Stimulated activated CD8-positive, alpha-beta memory T cell treated with anti-CD3 and anti-CD28 coated beads, Interleukin-12 subunit alpha, Interleukin-12 subunit beta, amount 100 ng/mL, for 1 hour (primary cell): ENCODE results near the gene KRTAP1-4.
"Not testable (repeated sequence)": the region's sequence is repeated elsewhere in the genome, so short reads cannot be mapped to it uniquely, and the experiment has no call there.

Source experiments
- DNase-seq: peaks from one replicate; pipeline ENCODE4 v3.0.0-alpha.2; 2020; ENCODE audit warnings: low read depth

The KRTAP1-4 gene

DNA sequence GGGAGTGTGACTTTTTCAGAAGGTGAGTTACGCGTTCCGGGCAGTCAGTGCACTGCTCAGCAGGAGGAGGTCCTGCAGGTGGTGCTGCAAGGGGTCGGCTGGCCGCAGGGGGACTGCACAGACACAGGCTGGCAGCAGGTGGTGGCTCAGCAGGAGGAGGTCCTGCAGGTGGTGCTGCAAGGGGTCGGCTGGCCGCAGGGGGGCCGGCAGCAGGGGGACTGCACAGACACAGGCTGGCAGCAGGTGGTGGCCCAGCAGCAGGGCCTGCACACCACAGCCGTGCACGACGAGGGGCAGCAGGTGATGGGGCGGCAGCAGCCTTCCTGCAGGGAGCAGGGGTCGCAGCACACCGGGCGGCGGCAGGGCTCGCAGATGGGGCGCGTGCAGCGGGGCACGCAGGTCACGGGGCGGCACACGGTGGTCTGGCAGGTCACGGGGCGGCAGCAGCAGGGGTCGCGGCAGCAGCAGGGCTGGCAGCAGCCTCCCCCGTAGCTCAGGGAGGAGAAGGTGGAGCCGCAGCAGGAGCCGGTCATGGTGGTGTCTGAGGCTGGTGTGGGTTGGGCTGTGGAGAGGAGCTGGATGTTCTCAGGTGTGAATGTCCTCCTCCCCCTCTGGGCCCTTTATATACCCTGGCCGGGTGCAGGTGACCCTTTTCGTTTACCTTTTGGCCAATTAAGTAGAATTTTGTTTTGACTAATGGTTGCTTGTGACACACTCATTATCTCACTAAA is 16.9 kb upstream of the KRTAP1-4 start, which contains the start of gene KRTAP2-1:
Gene KRTAP2-1 (minus strand): TSS at position 582 of the 731 bp plus-strand sequence. CDS start 49 bp downstream, at position 533.
- not testable (repeated sequence) for DNase-seq

DNA sequence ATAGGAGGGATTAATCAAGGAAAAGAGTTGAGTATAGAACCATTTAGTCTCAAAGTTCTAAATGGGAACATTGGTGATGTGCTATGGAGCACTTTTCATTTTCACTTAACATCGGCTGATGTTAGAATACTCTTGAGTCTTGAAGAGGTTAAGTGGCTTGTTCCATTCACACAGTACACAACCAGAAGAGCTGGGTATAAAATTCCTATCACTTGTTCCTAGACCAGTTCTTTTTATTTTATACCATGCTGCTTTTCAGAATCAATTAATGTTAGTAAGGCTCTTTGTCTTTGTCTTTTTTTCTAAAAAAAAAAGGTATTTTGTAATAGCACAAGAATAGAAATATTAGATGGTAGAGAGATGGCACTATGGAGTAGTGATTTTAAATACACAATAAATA is 13.0 kb upstream of the KRTAP1-4 start:
- no peak for DNase-seq

DNA sequence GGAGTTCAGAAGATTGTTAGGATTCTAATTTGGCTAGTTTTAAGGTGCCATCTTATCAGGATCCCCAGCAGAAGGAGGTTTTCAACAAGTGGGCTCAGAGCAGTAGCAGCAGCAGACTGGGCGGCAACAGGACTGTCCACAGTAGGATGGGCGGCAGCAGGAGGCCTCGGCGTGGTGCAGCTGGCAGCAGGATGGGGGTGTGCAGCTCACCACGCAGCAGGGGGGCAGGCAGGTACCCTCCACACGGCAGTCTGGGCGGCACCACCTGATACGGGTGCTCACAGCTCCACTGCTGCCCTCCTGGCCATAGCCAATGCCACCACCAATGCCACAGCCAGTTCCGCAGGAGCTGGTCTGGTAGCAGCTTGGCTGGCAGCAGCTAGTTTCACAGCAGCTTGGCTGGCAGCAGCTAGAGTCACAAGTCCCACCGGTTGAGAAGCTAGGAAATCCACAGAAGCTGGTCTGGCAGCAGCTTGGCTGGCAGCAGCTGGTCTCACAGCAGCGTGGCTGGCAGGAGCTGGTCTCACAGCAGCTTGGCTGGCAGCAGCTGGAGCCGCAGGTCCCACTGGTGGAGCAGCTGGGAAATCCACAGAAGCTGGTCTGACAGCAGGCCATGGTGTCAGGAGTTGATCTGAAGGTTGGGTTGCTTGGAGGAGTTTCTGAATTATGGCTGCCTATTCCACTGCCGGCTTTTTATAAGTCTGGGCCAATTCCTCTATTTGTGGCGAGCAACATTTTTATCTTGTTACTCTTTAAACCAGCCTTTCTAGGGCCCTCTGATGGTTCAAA is 11.0 kb upstream of the KRTAP1-4 start, which contains the start of gene KRTAP1-1:
Gene KRTAP1-1 (minus strand): TSS at position 668 of the 789 bp plus-strand sequence. CDS start 53 bp downstream, at position 615.
- DNase-seq: not testable (repeated sequence)

DNA sequence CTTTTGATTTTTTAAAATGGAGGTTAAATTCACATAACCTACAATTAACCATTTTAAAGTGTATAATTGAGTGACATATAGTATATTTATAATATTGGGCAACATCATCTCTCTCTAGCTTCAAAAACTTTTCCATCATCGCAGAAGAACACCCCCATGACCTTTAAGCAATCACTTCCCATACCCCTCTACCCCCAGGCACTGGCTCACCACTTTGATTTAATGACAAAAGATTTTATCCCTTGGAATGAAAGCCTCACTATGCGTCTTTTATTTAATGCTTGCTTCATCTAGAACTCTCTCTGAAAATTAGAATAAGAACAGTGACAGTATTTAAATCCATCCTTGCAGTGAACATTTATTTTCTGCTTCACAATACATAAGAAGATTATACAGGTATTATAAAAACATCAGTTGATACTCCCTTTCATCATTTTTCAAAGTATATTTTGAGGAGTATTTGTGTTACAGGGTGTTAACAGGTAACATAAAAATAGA is 7.9 kb upstream of the KRTAP1-4 start:
- no peak for DNase-seq

DNA sequence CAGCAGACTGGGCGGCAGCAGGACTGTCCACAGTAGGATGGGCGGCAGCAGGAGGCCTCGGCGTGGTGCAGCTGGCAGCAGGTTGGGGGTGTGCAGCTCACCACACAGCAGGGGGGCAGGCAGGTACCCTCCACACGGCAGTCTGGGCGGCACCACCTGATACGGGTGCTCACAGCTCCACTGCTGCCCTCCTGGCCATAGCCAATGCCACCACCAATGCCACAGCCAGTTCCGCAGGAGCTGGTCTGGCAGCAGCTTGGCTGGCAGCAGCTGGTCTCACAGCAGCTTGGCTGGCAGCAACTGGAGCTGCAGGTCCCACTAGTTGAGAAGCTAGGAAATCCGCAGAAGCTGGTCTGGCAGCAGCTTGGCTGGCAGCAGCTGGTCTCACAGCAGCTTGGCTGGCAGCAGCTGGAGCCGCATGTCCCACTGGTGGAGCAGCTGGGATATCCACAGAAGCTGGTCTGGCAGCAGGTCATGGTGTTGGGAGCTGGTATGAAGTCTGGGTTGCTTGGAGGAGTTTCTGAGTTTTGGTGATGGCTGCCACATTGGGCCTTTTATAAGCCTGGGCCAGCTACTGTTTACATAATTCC is 4.4 kb upstream of the KRTAP1-4 start, which contains the start of gene KRTAP1-3:
Gene KRTAP1-3 (minus strand): TSS at position 529 of the 590 bp plus-strand sequence. CDS start 53 bp downstream, at position 476.
- not testable (repeated sequence) for DNase-seq

DNA sequence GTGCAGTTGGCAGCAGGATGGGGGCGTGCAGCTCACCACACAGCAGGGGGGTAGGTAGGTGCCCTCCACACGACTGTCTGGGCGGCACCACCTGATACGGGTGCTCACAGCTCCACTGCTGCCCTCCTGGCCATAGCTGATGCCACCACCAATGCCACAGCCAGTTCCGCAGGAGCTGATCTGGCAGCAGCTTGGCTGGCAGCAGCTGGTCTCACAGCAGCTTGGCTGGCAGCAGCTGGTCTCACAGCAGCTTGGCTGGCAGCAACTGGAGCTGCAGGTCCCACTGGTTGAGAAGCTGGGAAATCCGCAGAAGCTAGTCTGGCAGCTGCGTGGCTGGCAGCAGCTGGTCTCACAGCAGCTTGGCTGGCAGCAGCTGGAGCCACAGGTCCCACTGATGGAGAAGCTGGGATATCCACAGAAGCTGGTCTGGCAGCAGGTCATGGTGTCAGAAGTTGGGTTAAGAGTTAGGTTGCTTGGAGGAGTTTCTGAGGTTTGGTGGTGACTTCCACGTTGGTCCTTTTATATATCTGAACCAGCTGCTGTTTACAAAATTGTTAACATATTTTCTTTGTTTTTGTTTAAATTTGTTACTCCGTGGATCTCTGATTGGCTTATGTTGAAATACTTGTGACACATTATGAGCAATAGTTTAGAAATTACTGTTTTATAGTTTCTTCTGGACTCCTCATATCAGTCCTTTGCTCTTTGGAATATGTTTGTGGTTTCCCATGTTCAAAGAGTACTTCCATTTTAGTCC is 3.1 kb downstream of the KRTAP1-4 start, which contains the start of gene KRTAP1-5:
Gene KRTAP1-5 (minus strand): TSS at position 494 of the 757 bp plus-strand sequence. CDS start 53 bp downstream, at position 441.
- DNase-seq: no peak

DNA sequence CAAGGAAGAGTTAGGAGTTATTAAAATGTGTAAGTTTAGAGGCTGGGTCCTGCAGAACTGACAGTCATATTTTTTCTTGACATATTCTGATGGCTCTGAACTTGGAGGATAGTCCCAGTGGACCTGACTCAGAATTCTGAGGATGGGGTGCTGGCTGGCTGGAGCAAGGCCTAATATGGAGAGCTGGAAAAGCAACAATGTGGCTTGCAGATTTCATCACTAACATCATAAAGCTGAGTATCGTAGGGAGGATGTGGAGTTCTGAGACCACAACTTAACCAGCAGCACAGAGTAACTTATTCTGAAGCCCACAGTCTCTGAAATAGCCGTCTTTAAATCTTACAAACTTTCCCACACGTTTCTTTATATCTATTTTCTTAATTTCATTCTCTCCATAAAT is 5.3 kb downstream of the KRTAP1-4 start:
- DNase-seq: no peak

DNA sequence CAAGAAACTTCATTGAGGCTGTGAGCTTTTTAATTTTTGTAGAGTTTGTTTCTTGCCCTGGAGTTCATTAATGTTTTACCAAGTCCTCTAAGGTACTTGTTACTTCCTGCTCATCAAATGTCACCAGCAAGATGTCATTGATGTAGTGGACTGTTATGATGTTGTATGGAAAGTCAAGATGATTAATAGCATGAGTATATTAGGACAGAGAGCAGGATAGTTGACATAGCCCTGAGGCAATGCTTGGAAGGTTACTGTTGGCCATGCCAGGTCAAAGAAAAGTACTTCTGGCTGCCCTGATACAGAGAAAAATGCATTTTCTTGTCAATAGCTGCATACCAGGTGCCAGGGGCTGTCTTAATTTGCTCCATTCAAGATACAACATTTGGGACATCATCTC is 9.7 kb downstream of the KRTAP1-4 start:
- no peak for DNase-seq

DNA sequence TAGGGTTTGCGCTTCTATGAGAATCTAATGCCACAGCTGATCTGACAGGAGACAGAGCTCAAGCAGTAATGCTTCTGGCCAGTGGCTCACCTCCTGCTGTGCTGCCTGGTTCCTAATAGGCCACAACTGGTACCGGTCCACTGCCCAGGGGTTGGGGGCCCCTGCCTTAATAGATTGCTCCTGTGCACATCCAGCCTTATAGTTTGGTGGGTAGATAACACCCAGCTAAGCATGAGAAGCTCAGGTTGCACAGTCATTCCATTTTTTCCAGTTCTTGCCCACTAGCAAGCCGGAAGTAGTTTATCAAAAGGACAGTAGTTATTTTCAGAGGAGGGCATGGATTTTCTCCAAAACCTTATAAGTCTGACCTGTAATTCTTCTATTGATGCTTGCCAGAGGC is 10.6 kb downstream of the KRTAP1-4 start:
- DNase-seq: no peak

DNA sequence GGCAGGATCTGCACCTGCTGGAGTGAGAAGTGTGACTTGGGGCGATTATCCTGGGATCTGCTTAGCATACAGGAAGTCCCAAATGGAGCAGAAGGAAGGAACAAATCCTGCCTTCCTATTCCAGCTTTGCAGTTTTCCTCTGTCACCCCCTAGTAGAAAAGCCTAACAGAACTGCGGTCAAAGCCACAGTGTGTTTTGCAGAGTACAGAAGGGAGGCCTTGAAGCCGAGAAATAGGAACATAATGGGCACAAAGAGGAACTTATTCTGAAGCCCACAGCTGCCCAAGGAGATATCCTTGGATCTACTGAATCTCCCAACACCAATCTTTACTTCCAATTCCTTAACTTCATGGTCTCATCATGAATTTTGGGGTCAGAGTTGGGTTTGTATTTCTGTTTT is 11.5 kb downstream of the KRTAP1-4 start:
- no peak for DNase-seq

DNA sequence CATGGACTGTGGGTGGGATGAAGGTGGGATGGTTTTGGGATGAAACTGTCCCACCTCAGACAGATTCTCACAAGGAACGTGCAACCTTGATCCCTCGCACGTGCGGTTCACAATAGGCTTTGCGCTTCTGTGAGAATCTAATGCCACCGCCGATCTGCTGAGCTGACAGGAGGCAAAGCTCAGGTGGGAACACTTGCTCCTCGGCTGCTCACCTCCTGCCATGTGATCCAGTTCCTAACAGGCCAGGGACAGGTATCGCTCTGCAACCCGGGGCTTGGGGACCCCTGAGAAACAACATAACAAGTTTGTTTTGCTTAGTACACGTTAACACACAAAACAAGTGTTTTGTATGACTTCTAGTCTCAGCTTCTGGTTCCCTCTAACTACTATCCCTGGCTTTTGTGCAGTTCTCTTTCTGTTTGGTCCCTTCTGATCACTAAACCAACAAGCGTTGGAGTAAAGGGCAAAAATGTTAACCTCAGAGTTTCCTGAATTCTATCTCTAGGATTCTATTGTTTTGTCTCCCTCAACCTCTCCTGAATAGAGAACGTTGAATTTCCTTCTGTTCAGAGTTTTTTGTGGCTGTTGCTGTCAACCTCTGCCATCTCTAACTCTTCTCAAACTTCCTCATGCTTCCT is 13.3 kb downstream of the KRTAP1-4 start:
- no peak for DNase-seq

DNA sequence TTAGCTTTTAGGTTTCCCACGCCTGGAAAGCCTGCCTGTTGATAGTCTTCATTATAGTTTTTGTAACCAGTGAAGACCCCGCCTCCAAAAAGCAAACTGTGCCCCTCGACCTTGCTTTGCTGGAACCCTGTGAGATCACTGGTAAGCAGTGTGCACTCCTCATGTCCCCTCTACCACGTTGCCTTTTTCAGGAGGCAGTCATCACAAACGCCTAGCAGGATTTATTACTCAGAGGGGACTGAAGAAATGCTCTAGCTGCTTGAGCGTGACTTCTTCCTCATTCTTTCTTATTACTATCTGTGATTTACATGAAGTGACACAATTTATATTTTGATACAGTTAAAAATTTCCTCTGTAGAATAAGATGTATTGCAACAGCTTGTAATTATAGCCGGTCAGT is 14.5 kb downstream of the KRTAP1-4 start:
- no peak for DNase-seq

DNA sequence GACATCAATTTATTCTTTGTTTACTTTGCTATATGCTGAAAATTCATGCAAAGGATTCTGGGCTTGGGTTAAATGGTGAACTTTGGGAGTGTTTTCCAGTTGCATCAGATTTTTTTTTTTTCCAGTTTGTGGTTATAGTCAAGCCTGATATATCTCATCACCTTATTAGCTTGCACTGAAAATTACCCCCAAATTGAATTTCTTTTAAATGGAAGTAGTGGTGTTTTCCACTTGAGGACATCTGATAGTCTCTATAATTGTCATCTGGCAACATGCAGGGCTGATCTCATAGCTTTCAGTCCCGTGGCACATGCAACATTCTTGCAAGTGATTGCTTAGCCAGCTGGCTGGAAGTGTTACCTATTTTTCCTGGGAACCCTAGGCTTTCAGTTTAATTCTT is 16.4 kb downstream of the KRTAP1-4 start:
- no peak for DNase-seq

DNA sequence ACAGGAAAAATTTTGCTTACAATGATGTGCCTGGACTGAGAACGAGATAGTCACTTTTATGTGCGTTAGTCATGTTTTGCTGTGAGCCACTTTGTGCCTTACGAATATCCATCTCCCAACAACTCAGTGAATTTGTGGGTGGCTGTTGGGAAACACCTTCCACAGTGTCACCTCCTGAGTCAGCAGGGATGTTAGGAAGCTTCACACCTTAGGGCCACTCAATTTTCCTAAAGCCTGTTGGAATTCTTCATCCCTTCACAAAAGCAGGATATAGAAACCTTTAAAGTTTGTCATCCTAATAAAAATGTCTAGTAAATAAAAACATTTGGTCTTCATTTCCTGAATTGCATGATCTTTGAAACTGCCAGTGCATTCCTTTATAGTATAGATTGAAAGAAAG is 16.8 kb downstream of the KRTAP1-4 start:
- no peak for DNase-seq

DNA sequence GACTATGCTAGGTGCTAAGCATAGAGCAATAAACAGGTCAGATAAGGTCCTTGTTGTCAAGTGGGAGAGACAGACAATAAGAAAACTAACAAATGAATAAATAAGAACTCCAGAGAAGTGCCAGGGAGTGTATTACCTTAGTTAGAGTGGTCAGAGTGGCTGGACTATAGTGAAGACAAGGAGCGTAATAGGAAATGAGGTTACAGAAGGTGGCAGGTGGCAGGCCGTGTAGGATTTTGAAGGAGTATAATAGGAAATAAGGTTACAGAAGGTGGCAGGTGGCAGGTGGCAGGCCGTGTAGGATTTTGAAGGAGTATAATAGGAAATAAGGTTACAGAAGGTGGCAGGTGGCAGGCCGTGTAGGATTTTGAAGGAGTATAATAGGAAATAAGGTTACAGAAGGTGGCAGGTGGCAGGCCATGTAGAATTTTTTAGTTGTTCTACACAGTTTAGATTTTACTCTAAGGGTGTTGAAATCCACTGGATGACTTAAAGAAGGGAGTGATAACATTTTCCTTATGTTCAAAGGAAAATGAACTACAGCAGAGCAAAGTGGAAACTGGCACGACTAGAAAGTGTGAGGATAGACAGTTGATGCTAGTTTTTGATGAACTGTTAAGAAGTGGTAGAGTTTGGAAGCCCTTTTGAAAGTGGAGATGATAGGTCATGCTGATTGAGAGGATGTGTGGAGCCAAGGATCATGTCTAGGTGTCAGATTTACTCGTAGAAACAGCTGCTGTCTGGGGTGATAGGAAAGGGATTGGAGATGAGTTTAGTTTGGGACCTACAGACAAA is 17.5 kb downstream of the KRTAP1-4 start:
- no peak for DNase-seq

DNA sequence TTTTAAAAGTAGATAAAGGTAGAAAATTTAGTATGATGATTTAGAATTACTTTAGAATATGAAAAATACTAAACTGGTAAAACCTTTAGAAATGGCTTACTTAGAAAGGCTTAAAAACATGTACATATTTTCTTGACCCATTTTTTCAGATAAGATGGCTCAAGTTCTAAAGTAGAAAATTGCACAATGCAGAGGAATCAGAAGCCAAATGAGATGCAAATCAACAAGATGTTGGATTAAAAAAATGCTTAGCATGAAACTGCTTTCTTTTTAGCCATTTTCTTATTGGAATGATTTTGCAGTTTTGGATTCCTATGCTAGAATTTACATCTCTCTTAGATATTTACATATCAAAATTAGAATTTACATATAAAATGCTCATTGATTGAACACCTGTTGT is 19.6 kb downstream of the KRTAP1-4 start:
- DNase-seq: no peak

DNA sequence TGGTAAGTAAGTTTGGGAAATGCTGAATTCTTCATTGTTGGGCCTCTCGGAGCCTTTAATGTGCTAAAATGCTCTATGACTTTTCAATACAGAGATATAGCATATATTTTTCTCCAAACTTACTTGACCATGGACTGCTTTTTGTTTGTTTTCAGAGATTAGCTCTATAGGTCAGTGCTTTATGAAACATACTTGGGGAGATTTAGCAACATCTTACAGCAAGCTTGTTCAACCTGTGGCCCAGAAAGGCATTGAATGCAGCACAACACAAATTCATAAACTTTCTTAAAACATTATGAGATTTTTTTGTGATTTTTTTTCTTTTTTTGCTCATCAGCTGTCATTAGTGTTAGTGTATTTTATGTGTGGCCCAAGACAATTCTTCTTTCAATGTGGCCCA is 20.1 kb downstream of the KRTAP1-4 start:
- no peak for DNase-seq

DNA sequence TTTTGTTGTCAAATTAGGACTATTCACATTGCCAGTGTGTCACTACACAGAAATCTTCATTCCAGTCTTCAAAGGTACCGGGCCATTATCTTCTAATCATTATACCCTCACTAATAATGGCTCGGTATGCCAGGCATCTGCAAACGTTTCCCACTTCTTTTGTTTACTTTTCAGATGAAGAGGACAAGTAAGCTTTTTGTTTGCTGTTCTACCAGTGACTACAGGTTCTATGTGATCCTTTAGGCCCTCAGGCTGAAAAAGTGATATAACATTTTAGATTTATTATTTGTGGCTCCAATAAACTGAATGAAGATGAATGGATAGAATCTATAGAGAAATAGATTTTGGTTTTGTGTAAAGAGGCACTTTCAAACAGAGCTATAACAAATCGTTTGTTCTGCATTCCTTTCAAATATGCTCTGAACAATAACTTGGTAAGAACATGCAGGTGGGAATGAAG is 20.7 kb downstream of the KRTAP1-4 start:
- DNase-seq: no peak

DNA sequence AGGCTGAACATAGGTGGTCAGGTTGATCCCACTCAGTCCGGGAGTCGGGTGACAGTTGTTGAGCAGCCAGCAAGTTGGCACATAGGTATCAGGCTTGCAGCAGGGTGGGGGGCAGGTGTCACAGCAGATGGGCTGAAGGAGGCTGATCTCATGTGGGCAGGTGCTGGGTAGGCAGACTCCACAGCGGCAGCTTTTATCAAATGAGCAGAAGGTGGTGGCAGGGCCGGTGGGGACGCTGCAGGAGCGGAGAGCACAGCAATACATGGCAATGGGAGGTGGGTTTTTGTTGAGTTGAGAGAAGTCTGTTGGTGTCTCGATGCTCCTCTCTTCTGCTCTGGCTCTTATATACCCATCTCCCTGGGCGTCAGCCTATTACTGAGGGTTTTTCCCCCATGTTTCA is 21.2 kb downstream of the KRTAP1-4 start, which contains the start of gene KRTAP3-1:
Gene KRTAP3-1 (minus strand): TSS at position 318 of the 400 bp plus-strand sequence. CDS start 54 bp downstream, at position 264.
- no peak for DNase-seq

DNA sequence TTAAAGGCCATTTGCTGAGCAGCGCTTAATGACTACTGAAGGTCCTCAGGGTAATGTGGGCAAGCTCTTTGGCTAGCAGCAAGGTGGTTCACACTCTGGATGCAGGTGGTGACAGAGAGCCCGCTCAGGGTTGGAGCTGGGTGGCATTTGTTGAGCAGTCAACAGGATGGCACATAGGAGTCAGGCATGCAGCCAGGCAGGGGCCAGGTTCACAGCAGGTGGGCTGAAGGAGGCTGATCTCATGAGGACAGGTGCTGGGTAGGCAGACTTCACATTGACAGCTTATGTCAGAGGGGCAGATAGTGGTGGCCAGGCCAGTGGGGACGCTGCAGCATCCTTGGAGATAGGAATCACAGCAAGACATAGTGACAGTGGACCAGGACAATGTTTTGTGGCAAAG is 25.6 kb downstream of the KRTAP1-4 start:
- no peak for DNase-seq
